Panc1 (cell line): Measurements from ENCODE around the gene RAB11FIP2. TPM values are rescaled to one million over a fixed set of nuclear protein-coding genes. Genes with fewer than 3 reads are reported as not detected.

Experiments
- ATAC-seq: fragments of 200-7000 bp; cut with Tn5 transposase; 2 replicates; pipeline ENCODE4 v1.9.1; 2020; ENCODE audit warnings: mild to moderate bottlenecking, moderate library complexity
- BruUV-seq: library from RNA; stranded (reverse); fragments of 400-500 nt; replicated peaks from 2 replicates; lab custom pipeline; 2021; lab: Mats Ljungman, UMichigan
- CTCF ChIA-PET: fragments of 300-600 bp; sonication (Branson Sonifier 250); formaldehyde crosslinking; loops from one replicate; lab custom pipeline; 2022; ENCODE audit warnings: antibody characterized with exemption; lab: Charles Lee
- POLR2A ChIA-PET: fragments of 300-600 bp; sonication (Branson Sonifier 250); formaldehyde crosslinking; loops from one replicate; lab custom pipeline; 2022; ENCODE audit warnings: antibody characterized with exemption; lab: Charles Lee
- DNase-seq: peaks from one replicate; pipeline ENCODE4 v3.0.0-alpha.2; 2010; ENCODE audit warnings: low read depth, low spot score
- H3K27ac ChIP-seq: 2 replicates; pipeline ENCODE4 v1.5.1; 2011; ENCODE audit warnings: mild to moderate bottlenecking, low read length, inconsistent platforms
- H3K27me3 ChIP-seq: fragments of 200-500 bp; sonication (Bioruptor generic); 2 replicates; pipeline ENCODE4 v1.6.0; 2014; ENCODE audit warnings: low read length, inconsistent platforms; ENCODE audit not compliant: control insufficient read depth, insufficient read depth
- H3K36me3 ChIP-seq: fragments of 200-500 bp; sonication (Bioruptor generic); 2 replicates; pipeline ENCODE4 v1.5.1; 2014; ENCODE audit warnings: inconsistent platforms, mild to moderate bottlenecking, low read length, moderate library complexity; ENCODE audit not compliant: control insufficient read depth, insufficient read depth
- H3K4me1 ChIP-seq: 2 replicates; pipeline ENCODE4 v1.5.1; 2011; ENCODE audit warnings: inconsistent platforms, mild to moderate bottlenecking, low read length, moderate library complexity; ENCODE audit not compliant: control insufficient read depth, insufficient read depth
- H3K4me3 ChIP-seq, 2 experiments: 2 replicates each; pipeline ENCODE4 v1.5.1; 2011 to 2012; ENCODE audit warnings: low read depth in 2 of 2, low read length in 2 of 2, mild to moderate bottlenecking in 2 of 2, inconsistent platforms in 1 of 2, moderate library complexity in 1 of 2
- H3K9me3 ChIP-seq: fragments of 200-500 bp; sonication (Bioruptor generic); 2 replicates; pipeline ENCODE4 v1.5.1; 2014; ENCODE audit warnings: low read depth, mild to moderate bottlenecking, inconsistent platforms, low read length, moderate library complexity; ENCODE audit not compliant: control insufficient read depth, insufficient read depth
- POLR2AphosphoS5 ChIP-seq: IDR thresholded peaks from 2 replicates; pipeline ENCODE4 v1.6.1; 2012; ENCODE audit warnings: mild to moderate bottlenecking, low read depth, low read length, moderate library complexity
- REST ChIP-seq, 2 experiments: IDR thresholded peaks; 2 replicates each; pipeline ENCODE4 v1.6.1; 2011 to 2012; ENCODE audit warnings: low read depth in 2 of 2, control low read depth in 1 of 2, low read length in 1 of 2, mild to moderate bottlenecking in 1 of 2, moderate library complexity in 1 of 2; ENCODE audit not compliant: insufficient read depth in 1 of 2
- SIN3A ChIP-seq: IDR thresholded peaks from 2 replicates; pipeline ENCODE4 v1.6.1; 2012; ENCODE audit warnings: low read depth, mild to moderate bottlenecking, low read length, moderate library complexity, borderline replicate concordance; ENCODE audit not compliant: insufficient read depth
- TCF7L2 ChIP-seq: IDR thresholded peaks from 2 replicates; pipeline ENCODE4 v1.6.1; 2011; ENCODE audit warnings: mild to moderate bottlenecking, low read depth, low read length, inconsistent platforms
- in situ Hi-C: cut with HindIII; loops from 2 replicates; pipeline ENCODE4 v1.10.0; 2016; ENCODE audit warnings: low sequenced_read_pairs, low pct_unique_long_range_greater_than_20kb
- intact Hi-C: fragments of 100-400 bp; cut with micrococcal nuclease; formaldehyde crosslinking; loops from one replicate; pipeline ENCODE4 v1.10.0; 2022; ENCODE audit not compliant: unreplicated experiment
- total RNA-seq: library from RNA; stranded (reverse); gene quantifications from one replicate; pipeline ENCODE4 v1.2.1, GENCODE V29; 2021; ENCODE audit not compliant: unreplicated experiment
- TF ChIP-seq, protein P1 (sequence below): fragments of 450-650 bp; IDR thresholded peaks from 2 replicates; pipeline ENCODE4 v1.5.1; 2017; ENCODE audit warnings: mild to moderate bottlenecking

RAB11FIP2 gene
- total RNA-seq, 1 experiment from 2014 or later, result 18.1 TPM

DNA sequence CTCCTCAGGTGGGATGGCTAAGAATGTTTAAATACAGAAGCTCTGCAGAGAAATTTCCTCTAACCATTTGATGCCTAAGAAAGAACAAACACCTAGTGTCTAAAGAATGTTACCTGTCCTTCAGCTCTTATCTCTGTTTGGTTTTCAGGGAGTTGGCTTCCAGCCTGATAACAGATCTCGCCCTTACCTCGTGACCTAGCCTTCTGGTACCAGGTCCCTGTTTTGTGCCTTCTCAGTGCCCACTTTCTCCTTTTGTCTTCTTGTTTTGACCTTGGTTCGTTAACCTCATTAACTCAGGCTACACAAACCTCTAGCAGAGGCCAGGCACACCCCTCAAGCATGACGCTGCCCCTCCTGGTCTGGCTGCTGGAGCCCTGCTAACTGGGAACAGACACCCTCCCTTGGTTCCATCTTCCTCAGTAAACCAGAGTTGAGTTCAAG lies 16.1 kb upstream of the RAB11FIP2 start:
- H3K36me3 ChIP-seq, result no peaks in the 10 kb centered on the region; the same call in 1 of the 2 replicates
- ATAC-seq (no peak), DNase-seq (no peak)
- no peaks in the 10 kb centered on the region for H3K4me1 ChIP-seq
- no TSS peak for BruUV-seq
- no peak overlapping the region for H3K27ac ChIP-seq
- ChIA-PET POLR2A (no interaction called here), CTCF (no interaction called here)
- in situ Hi-C loops, result no loop called here
- H3K27me3 ChIP-seq, result no peaks in the 10 kb centered on the region
- intact Hi-C loops, result no loop called here
- TF ChIP-seq REST (IDR thresholded peaks at IDR 0.05; ENCODE audit: insufficient read depth in 1 of 2, low read depth in 2 of 2, low read length in 1 of 2) (no peak), POLR2AphosphoS5 (no peak), TCF7L2 (no peak), SIN3A (no peak)
- TF ChIP-seq, protein P1, sequence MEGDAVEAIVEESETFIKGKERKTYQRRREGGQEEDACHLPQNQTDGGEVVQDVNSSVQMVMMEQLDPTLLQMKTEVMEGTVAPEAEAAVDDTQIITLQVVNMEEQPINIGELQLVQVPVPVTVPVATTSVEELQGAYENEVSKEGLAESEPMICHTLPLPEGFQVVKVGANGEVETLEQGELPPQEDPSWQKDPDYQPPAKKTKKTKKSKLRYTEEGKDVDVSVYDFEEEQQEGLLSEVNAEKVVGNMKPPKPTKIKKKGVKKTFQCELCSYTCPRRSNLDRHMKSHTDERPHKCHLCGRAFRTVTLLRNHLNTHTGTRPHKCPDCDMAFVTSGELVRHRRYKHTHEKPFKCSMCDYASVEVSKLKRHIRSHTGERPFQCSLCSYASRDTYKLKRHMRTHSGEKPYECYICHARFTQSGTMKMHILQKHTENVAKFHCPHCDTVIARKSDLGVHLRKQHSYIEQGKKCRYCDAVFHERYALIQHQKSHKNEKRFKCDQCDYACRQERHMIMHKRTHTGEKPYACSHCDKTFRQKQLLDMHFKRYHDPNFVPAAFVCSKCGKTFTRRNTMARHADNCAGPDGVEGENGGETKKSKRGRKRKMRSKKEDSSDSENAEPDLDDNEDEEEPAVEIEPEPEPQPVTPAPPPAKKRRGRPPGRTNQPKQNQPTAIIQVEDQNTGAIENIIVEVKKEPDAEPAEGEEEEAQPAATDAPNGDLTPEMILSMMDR, result no peak
- H3K4me3 ChIP-seq, result no peak overlapping the region
- no peaks in the 10 kb centered on the region for H3K9me3 ChIP-seq

DNA sequence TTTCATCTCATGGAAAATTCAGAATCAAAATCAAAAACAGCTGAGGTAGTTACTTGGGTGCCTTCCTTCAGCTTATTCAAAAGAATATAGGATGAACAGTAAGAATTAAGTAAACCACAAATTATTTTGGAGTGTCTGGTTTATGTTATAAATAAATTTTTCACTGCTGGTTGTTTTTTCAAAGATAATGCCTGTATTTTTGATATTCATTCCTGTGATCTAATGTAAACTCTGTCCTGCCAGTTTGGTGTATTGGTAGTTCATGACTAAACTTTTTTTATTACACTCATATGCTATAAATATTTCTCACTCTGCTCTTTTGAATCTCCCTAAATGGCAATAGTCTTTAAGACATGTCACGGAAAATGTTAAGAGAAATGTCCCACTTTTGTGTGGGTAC lies 11.6 kb upstream of the RAB11FIP2 start:
- Histone ChIP-seq H3K4me3 (no peak overlapping the region), H3K4me1 (no peaks in the 10 kb centered on the region), H3K9me3 (no peaks in the 10 kb centered on the region), H3K27ac (no peak overlapping the region), H3K27me3 (no peaks in the 10 kb centered on the region), H3K36me3 (no peaks in the 10 kb centered on the region)
- BruUV-seq, result no TSS peak
- TF ChIP-seq TCF7L2, result no peak
- TF ChIP-seq, protein P1, result no peak
- TF ChIP-seq SIN3A, result no peak
- no peak for TF ChIP-seq REST (IDR thresholded peaks at IDR 0.05; ENCODE audit: insufficient read depth in 1 of 2, low read depth in 2 of 2, low read length in 1 of 2)
- no peak for TF ChIP-seq POLR2AphosphoS5
- CTCF ChIA-PET, result no interaction called here
- intact Hi-C loops (no loop called here), in situ Hi-C loops (no loop called here)
- POLR2A ChIA-PET, result no interaction called here
- no peak for ATAC-seq
- DNase-seq, result no peak
